ENCODE measurements around the gene WDR64. TPM values are rescaled to one million over a fixed set of nuclear protein-coding genes. Genes with fewer than 3 reads are reported as not detected.

Gene WDR64
- total and polyA plus RNA-seq, 2 of the 4 experiments (the other 2 are of a cell fraction), result not detected

- Histone ChIP-seq H4K8ac (ENCODE audit: low read depth in 2 of 2, low read length in 2 of 2) (no peak overlapping the region; a peak in 1 of 4 replicates), H3K9me1 (ENCODE audit: insufficient read depth, low read length) (0 out of 2 replicates have a peak, but pooled peaks cover 3% of the 10 kb centered on the region), H3K4me3 (ENCODE audit: insufficient read depth, low read depth, low read length) (no peak overlapping the region), H3K9me3 (ENCODE audit: control insufficient read depth, insufficient read depth, low read length) (no peaks in the 10 kb centered on the region), H3K79me1 (ENCODE audit: low read depth in 1 of 2, low read length in 2 of 2) (peaks cover 3 to 8% of the 10 kb centered on the region in 2 experiments; a peak in 1 of 4 replicates), H3K27me3 (ENCODE audit: control insufficient read depth, insufficient read depth, low read length) (no peaks in the 10 kb centered on the region), H3K18ac (ENCODE audit: low read depth, low read length) (peak overlapping the region; percentile 82), H3K36me3 (ENCODE audit: control insufficient read depth, insufficient read depth, low read length) (no peaks in the 10 kb centered on the region), H2BK5ac (ENCODE audit: low read depth, low read length, poor library complexity, severe bottlenecking) (no peak overlapping the region), H2AK9ac (replicated peaks; ENCODE audit: low read depth, low read length, poor library complexity) (no peak overlapping the region), H2BK20ac (ENCODE audit: low read depth, low read length) (peak overlapping the region; percentile 86), H3K9ac (ENCODE audit: low read depth, low read length) (no peak overlapping the region), H3K4ac (ENCODE audit: low read depth, low read length) (peak overlapping the region; percentile 51; the same call in 1 of the 2 replicates), H3K14ac (replicated peaks; ENCODE audit: low read depth, low read length) (no peak overlapping the region), H3K27ac (ENCODE audit: insufficient read depth, low read length) (no peak overlapping the region), H2AFZ (replicated peaks; ENCODE audit: low read length, poor library complexity) (peak overlapping the region; percentile 56), H2BK120ac (ENCODE audit: low read depth, low read length) (peak overlapping the region; percentile 75), H3K4me2 (ENCODE audit: low read depth, low read length) (no peak overlapping the region), H3K4me1 (ENCODE audit: control insufficient read depth, insufficient read depth, low read length) (peaks cover 15% of the 10 kb centered on the region), H4K20me1 (ENCODE audit: insufficient read depth, low read length) (no peaks in the 10 kb centered on the region), H3K56ac (ENCODE audit: extremely low read depth, insufficient read depth, low read length) (no peak overlapping the region), H4K91ac (ENCODE audit: insufficient read depth, low read depth, low read length) (no peak overlapping the region), H3K23ac (ENCODE audit: low read depth, low read length) (no peak overlapping the region), H2BK15ac (ENCODE audit: low read depth, low read length) (0 out of 3 replicates have a peak overlapping the region, but pooled peaks have one; percentile 35), H4K5ac (ENCODE audit: low read depth, low read length) (peak overlapping the region; percentile 73; the same call in 1 of the 2 replicates), H2AK5ac (ENCODE audit: low read depth, low read length) (no peak overlapping the region)
- BruUV-seq (replicated peaks), result no TSS peak
- DNase-seq (peak; percentile 79), ATAC-seq (ENCODE audit: low read depth) (peak; percentile 46)
- no CpG with 5 or more reads among the region's 3 CpGs for WGBS, 2 experiments (ENCODE audit: extremely low coverage in 2 of 2, insufficient read length in 1 of 2)
- CTCF ChIA-PET, result interaction anchor here (0.5 to 2.7 kb wide), 21 partner anchors 10 to 1785 kb away, joined by 3 to 9 read pairs (median 4); partner anchors contain the start of genes EXO1 and MAP1LC3C
- dilution Hi-C loops (cut with HindIII; ENCODE audit: low sequenced_read_pairs, unreplicated experiment) (no loop called here), intact Hi-C loops (cut with micrococcal nuclease) (loop anchor here (2.0 to 5.0 kb wide), 3 partner anchors 78 to 388 kb away; partner anchors contain the start of genes KMO and MAP1LC3C), in situ Hi-C loops (cut with MboI; ENCODE audit: low sequenced_read_pairs) (loop anchor here (5.0 to 25.0 kb wide), 2 partner anchors 226 to 1701 kb away; no protein-coding TSS in a partner anchor)
- POLR2A ChIA-PET (ENCODE audit: unreplicated experiment), result interaction anchor here (0.5 kb wide), 1 partner anchor 257 kb away, joined by 3 read pairs; no protein-coding TSS in a partner anchor
- TF ChIP-seq MXI1 (IDR thresholded peaks at IDR 0.05; ENCODE audit: borderline replicate concordance, low read depth, low read length), result no peak
- TF ChIP-seq CEBPB (IDR thresholded peaks at IDR 0.05; ENCODE audit: low read depth, low read length), result no peak
- peak; percentile 77 for TF ChIP-seq RAD21 (IDR thresholded peaks at IDR 0.05; ENCODE audit: low read length)
- TF ChIP-seq SMC3 (IDR thresholded peaks at IDR 0.05; ENCODE audit: low read depth, low read length), result peak; percentile 41; the same call in 1 of the 2 replicates
- peak; percentile 67 for TF ChIP-seq CTCF (conservative IDR thresholded peaks at IDR 0.05; ENCODE audit: low read depth, low read length)
- no peak for TF ChIP-seq CHD1 (IDR thresholded peaks at IDR 0.05; ENCODE audit: low read depth, low read length)
These were observed 41.0 kb upstream of the WDR64 start for GRCh38 chr1:241611063-241611462.
